ENCODE data around the gene PIK3R3. TPM values are rescaled to one million over a fixed set of nuclear protein-coding genes. Genes with fewer than 3 reads are reported as not detected.

PIK3R3 gene
- total RNA-seq, 1 experiment from 2014 or later = 12.4 TPM

DNA sequence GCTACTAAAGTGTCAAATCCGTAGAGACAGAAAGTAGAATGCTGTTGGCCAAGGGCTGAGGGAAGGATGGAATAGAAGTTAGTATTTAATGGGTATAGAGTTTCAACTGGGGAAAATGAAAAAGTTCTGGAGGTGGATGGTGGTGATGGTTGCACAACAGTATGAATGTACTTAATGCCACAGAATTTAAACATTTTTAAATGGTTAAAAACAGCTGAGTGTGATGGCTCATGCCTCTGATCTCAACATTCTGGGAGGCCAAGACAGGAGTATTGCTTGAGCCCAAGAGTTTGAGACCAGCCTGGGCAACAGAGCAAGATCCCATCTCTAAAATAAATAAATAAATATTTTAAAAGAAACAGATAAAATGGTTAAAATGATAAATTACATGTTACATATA, 44.5 kb downstream of the PIK3R3 start:
- Histone ChIP-seq H3K4me1 (ENCODE audit: insufficient read depth, low read length) (no peaks in the 10 kb centered on the region), H2BK20ac (ENCODE audit: low read depth, low read length, poor library complexity, severe bottlenecking) (no peak overlapping the region), H3K56ac (ENCODE audit: insufficient read length, low read depth, low read length) (no peak overlapping the region), H3K18ac (ENCODE audit: insufficient read length, low read depth, low read length) (no peak overlapping the region), H2BK12ac (ENCODE audit: insufficient read length, low read depth, low read length) (no peak overlapping the region), H4K8ac (replicated peaks; ENCODE audit: insufficient read length, low read depth, low read length) (no peak overlapping the region), H3K27me3 (ENCODE audit: insufficient read depth, low read length) (no peaks in the 10 kb centered on the region), H2BK120ac (ENCODE audit: low read depth, low read length, poor library complexity, severe bottlenecking) (no peak overlapping the region), H4K91ac (ENCODE audit: insufficient read length, low read depth, low read length) (no peak overlapping the region), H4K20me1 (ENCODE audit: control insufficient read depth, insufficient read depth, insufficient read length) (no peaks in the 10 kb centered on the region), H3K27ac (ENCODE audit: insufficient read length, low read depth, low read length) (no peak overlapping the region), H2AFZ (ENCODE audit: low read length) (no peak overlapping the region), H3K9ac (ENCODE audit: extremely low read depth, insufficient read length, low read length) (no peak overlapping the region), H3K14ac (ENCODE audit: insufficient read depth, low read length) (no peak overlapping the region), H4K5ac (ENCODE audit: insufficient read length, low read depth, low read length) (no peak overlapping the region), H3K23me2 (ENCODE audit: insufficient read length, low read depth, low read length, poor library complexity, severe bottlenecking) (no peaks in the 10 kb centered on the region), H2AK5ac (ENCODE audit: insufficient read length, low read length) (no peak overlapping the region), H3T11ph (ENCODE audit: low read length) (no peak overlapping the region), H3K79me2 (ENCODE audit: insufficient read depth, low read length) (no peaks in the 10 kb centered on the region), H3K9me3 (ENCODE audit: control insufficient read depth, low read depth, low read length) (no peaks in the 10 kb centered on the region), H3K23ac (ENCODE audit: insufficient read length, low read depth, low read length) (no peak overlapping the region), H3K4me2 (ENCODE audit: insufficient read depth, insufficient read length, low read length) (no peak overlapping the region), H3K4ac (ENCODE audit: low read depth, low read length) (no peak overlapping the region), H2BK5ac (ENCODE audit: insufficient read length, low read length) (no peak overlapping the region), H3K79me1 (ENCODE audit: insufficient read depth, low read depth, low read length, poor library complexity, severe bottlenecking) (no peaks in the 10 kb centered on the region), H2BK15ac (ENCODE audit: low read depth, low read length) (no peak overlapping the region)
- no peak overlapping the region for H3K27ac Mint-ChIP-seq
- TF ChIP-seq, protein P1, sequence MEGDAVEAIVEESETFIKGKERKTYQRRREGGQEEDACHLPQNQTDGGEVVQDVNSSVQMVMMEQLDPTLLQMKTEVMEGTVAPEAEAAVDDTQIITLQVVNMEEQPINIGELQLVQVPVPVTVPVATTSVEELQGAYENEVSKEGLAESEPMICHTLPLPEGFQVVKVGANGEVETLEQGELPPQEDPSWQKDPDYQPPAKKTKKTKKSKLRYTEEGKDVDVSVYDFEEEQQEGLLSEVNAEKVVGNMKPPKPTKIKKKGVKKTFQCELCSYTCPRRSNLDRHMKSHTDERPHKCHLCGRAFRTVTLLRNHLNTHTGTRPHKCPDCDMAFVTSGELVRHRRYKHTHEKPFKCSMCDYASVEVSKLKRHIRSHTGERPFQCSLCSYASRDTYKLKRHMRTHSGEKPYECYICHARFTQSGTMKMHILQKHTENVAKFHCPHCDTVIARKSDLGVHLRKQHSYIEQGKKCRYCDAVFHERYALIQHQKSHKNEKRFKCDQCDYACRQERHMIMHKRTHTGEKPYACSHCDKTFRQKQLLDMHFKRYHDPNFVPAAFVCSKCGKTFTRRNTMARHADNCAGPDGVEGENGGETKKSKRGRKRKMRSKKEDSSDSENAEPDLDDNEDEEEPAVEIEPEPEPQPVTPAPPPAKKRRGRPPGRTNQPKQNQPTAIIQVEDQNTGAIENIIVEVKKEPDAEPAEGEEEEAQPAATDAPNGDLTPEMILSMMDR (conservative IDR thresholded peaks at IDR 0.05) = no peak
- WGBS (ENCODE audit: extremely low coverage, insufficient read length, low lambda C conversion rate) = no CpG with 5 or more reads among the region's 1 CpG
- H3K4me1 Mint-ChIP-seq = peaks cover 5 to 6% of the 10 kb centered on the region in 2 experiments
- H3K27me3 Mint-ChIP-seq (ENCODE audit: low read depth) = no peaks in the 10 kb centered on the region
- H3K36me3 Mint-ChIP-seq (ENCODE audit: insufficient read depth in 1 of 3, low read depth in 3 of 3) = no peaks in the 10 kb centered on the region
- H3K9me3 Mint-ChIP-seq = no peaks in the 10 kb centered on the region
- no peak overlapping the region for H3K4me3 Mint-ChIP-seq
- no peak for DNase-seq

Measured in H9 (cell line).